Vagina (tissue), 2 donors: ENCODE results near the gene TVP23A.

ENCODE experiments used
- CTCF ChIP-seq, 3 experiments: fragments of 450-650 bp in 2 of 3; fragments of 200-600 bp in 1 of 3; sonication (generic) in 1 of 3; IDR thresholded peaks; one replicate each; pipeline ENCODE4 v1.5.1; 2017 to 2019; ENCODE audit warnings: antibody characterized with exemption in 3 of 3, mild to moderate bottlenecking in 2 of 3, moderate library complexity in 2 of 3
- POLR2A ChIP-seq, 2 donors: fragments of 450-650 bp; IDR thresholded peaks; one replicate each; pipeline ENCODE4 v1.6.1; 2017; ENCODE audit warnings: antibody characterized with exemption in 2 of 2, mild to moderate bottlenecking in 2 of 2, moderate library complexity in 2 of 2
- POLR2AphosphoS5 ChIP-seq, 2 donors: sonication (generic); formaldehyde crosslinking; IDR thresholded peaks; one replicate each; pipeline ENCODE4 v1.9.0; 2017; ENCODE audit warnings: antibody characterized with exemption in 2 of 2, mild to moderate bottlenecking in 2 of 2, low read depth in 1 of 2; ENCODE audit not compliant: insufficient read depth in 1 of 2

DNA sequence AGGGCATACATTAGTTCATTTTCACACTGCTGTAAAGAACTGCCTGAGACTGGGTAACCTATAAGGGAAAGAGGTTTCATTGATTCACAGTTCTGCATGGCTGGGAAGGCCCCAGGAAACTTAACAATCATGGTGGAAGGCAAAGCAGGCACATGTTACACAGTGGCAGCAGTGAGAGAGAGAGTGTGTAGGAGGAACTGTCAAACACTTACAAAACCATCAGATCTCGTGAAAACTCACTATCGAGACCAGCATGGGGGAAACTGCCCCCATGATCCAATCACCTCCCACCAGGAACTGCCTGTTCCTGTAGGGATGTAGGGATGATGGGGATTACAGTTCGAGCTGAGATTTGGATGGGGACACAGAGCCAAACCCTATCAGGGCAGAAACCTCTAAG, 57.7 kb downstream of the TVP23A start:
- TF ChIP-seq CTCF (IDR thresholded peaks at IDR 0.05) (no peak), POLR2AphosphoS5 (IDR thresholded peaks at IDR 0.05; ENCODE audit: insufficient read depth in 1 of 2, low read depth in 1 of 2) (no peak), POLR2A (IDR thresholded peaks at IDR 0.05) (no peak)
